ENCODE results near the gene PNMA8A.
"Not testable (repeated sequence)": the region's sequence is repeated elsewhere in the genome, so short reads cannot be mapped to it uniquely, and the experiment has no call there.

Gene PNMA8A, protein sequence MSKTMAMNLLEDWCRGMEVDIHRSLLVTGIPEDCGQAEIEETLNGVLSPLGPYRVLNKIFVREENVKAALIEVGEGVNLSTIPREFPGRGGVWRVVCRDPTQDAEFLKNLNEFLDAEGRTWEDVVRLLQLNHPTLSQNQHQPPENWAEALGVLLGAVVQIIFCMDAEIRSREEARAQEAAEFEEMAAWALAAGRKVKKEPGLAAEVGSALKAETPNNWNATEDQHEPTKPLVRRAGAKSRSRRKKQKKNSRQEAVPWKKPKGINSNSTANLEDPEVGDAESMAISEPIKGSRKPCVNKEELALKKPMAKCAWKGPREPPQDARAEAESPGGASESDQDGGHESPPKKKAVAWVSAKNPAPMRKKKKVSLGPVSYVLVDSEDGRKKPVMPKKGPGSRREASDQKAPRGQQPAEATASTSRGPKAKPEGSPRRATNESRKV

DNA sequence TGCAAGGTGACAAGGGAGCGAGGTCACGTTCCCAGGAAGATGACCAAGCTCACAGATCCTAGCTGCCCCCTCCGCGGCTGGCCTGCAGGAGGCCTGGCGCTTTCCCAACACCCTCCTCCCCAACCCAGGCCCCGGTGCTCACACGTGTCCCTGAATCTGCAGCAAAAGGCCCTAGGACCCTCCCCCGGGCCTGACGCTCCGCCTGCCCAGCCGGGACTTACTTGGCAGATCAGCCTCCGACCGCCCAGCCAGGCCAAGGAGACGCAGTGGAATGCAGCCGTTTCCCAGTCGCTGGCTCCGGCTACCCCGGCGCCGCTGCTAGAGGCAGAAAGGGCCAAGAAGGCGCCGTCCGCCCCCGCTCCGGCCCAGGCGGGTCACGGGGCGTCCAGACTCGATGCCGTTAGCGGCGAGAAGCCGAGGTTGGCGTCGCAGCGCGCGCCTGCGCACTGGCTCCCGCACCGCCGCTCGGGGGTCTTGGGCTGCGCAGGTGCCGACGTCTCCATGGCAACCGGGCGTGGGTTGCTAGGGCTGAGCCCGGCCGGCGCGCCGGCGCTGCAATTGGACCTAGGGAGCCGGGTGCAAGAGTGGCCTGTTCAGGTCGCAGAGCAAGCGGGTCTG, at the start of gene PNMA8A:
TSS of gene PNMA8A (minus strand) at position 448 of the 618 bp plus-strand sequence. CDS start 528 bp downstream, outside the sequence.
- DNase-seq, result no peak

DNA sequence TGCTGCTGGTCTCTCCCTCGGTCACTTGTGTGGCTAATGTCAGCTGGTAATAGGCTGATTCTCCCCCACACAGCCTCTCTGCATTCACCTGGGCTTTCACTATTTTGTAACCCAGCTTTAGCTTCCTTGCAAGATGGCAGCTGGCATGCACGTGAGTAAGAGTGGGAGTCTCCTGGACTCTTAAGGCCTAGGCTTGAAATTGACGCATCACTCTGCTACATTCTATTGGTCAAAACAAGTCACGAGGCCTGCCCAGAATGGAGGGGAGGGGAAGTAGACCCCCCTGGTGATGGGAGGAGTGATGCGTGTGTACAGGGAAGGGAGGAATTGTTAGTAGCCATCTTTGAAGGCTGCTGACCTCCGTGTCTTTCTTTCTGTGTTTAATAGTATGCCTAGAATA, 49.3 kb upstream of the PNMA8A start:
- no peak for DNase-seq

DNA sequence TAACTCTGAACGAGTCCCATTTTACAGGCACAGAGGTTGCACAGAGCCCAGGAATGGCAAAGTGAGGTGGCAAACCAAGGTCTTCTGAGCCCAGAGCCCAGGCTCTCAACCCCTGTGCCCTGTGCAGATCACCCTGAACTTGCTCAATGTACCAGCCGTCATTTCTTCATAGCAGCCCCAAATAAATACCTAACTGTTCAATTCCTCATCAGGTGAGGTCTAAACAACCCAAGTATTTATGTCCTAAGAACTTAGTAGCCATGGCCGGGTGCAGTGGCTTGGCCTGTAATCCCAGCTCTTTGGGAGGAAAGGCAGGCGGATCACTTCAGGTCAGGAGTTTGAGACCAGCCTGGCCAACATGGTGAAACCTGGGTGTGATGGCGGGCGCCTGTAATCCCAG, 46.1 kb upstream of the PNMA8A start:
- DNase-seq, result no peak

DNA sequence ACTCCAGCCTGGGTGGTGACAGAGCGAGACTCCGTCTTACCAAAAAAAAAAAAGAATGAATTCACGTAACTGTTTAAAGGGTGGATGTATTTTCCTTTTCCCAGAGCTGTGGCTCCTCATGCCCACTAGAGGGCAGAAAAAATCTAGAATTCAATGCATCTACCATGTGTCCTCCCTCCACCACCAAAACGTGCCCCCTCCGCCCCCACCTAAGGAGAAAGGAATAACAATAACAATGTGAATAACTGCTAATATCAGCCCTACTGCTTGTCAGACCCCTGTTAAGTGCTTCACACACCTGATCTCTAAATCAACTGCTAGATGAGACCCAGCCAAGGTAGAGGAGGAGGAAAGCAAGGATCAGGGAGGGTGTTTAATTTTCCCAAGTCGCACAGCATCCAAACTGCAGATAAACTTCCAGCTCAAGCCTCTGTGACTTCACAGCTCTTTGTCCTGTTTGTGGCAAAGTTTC, 44.6 kb upstream of the PNMA8A start:
- DNase-seq, result peak in 1 of 4 experiments; percentile 17

DNA sequence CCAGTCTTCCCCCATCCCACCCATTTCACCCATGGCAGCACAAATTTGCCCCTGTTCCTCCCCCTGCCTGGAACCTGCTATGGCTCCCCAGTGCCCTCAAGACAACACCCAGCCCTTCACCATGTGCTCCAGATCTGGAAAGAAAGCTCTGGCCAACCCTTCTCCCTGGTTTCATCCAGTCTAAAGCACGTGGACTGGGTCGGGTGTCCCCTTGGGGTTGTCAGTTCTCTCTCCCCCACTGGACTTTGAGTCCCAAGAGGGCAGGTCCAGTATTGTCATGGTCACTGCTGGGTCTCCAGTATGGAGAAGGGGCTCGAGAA, 43.9 kb upstream of the PNMA8A start:
- no peak for DNase-seq

DNA sequence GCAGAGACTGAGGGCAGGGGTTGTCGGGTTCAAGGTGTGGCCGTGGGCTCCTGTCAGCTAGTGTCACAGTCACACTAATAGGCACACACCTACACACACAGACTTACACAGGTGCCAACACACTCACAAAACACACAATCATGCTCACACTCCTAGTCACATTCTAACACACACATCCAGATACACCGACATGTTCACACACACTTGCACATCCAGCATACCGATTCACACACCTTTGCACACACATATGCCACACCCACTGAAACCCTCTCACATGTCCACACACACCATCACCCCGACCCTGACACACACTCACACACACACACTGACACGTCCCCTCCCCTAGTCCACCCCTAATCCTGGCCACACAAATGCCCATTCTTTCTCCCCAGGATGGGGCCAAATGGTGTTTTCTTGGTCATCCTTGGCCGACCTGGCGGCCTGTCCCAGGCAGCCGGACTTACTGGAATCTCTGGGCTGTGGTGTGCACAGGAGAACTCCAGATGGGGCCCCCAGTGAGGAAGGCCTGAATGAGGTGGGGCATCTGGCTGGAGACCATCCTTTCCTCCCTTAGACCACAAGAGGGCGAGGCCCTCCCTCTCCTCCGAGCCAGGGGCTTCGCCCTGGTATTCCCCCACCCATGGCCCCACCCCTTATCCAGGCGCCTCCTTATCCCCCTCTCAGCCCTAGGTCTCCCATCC, 43.4 kb upstream of the PNMA8A start:
- no peak for DNase-seq

DNA sequence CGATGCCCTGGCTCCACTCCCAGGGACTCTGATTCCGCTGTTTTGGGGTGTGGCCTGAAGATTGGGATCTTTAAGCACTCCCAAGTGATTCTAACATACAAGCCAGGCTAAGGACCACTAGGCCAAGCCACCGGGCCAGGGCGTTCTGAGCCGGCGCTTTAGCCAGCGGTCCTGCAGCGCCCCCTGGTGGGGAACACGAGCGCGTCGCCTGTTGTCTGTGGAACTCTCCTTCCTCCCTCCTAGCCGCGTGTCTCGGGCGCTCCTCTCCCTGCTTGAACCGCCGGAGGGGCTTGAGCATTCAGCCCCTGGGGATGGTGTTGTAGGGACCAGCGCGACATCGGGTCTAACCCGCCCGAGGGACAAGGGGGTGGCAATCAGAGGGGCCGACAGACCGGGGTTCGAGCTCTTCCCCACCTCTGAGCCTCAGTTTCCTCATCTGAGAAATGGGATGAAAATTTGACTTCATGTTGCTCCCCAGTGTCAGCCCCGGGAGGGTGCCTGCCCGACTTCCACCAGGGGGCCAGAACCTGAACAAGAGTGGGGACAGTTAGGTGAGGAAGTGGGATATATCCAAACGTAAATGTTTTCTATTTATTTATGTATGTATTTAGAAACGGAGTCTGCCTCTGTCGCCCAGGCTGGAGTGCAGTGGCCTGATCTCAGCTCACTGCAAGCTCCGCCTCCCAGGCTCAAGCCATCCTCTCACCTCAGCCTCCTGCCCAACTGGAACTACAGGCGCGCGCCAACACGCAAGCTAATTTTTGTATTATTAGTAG, 42.3 kb upstream of the PNMA8A start:
- DNase-seq, result peak; percentile 73 to 84 (median 79)

DNA sequence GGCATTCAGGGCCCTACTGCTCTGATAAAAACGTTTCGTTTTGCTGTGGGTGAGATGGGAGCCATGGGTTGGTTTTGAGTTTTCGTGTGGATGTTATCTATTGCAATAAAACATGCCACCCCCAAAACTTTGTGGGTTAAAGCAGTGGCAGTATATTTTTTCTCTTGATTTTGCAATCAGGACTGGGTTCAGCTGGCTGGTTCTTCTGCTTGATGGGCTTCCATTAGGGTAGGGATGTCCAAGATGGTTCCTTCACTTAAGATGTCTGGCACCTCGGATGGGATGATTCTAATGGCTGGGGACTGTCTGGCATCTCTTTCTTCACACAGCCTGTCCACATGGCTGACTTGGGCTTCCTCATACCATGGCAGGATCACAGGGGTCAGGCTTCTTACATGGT, 39.9 kb upstream of the PNMA8A start:
- DNase-seq, result no peak

DNA sequence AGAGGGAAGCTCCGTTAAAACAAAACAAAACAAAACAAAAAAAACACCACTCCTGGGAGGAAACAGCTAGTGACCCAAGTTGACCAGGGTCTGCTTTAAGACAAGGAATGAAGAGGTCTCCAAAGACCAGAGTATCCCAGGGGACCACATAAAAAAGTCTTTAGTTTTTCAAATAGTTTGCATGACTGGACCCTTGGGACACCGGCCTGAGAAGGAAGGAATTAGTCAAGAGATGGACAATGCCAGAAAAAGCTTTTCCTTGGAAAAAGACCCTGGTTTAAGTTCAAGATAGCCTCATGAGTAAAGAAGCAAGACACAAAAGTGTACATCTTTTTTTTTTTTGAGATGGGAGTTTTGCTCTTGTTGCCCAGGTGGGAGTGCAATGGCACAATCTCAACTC, 36.8 kb upstream of the PNMA8A start:
- DNase-seq, result no peak

DNA sequence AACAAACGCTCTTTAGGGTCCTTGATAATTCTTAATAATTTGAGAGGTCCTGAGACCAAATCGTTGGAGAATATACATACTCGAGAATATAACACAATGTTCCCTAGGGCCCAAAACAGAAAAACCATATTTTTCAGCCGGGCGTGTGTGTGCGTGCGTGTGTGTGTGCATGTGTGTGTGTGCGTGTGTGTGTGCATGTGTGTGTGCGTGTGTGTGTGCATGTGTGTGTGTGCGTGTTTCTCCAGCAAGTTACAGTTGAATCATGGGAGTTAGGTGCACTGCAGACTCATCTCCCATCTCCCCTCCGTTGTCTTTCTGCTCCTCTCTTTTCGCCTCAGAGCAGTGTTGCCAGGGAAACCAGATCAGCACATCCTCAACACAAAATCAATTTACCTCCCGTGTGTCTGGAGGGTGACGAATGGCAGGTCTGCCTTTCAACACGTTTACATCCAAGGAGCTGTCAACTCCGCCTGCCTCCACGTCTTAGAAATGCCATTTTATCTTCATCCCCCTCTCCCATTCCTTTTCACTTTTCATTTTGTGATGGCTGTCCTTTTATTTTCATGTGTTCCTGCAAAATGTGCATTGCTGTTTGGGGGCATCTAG, 32.6 kb upstream of the PNMA8A start:
- no peak for DNase-seq

DNA sequence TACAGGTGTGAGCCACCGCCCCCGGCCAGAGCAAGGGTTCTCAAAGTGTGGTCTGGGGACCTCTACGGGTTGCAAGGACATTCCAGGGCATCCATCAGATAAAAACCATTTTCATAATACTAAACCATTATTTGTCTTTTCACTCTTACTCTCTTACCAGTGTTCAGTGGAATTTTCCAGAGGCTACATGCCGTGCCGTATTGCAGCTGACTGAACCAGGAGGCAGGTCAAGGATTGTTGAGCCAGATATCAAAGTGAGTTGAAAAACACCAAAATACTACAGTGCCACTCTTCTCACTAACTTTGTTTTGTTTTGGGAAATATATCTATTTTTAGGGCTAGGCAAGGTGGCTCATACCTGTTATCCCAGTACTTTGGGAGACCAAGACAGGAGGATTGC, 31.5 kb upstream of the PNMA8A start:
- no peak for DNase-seq

DNA sequence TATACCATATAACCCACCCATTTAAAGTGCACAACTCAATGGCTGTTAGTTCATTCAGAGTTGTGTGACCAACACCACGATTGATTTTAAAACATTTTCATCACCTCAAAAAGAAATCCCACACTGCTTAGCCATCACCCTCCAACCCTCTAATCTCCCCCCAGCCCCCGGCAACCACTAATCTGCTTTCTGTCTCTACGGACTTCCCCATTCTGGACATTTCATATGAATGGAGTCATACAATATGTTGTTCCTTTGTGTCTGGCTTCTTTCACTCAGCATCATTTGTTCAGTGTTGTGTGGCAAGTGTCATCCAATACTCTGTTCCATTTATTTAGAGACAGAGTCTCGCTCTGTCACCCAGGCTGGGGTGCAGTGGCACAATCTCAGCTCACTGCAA, 28.3 kb upstream of the PNMA8A start:
- no peak for DNase-seq

DNA sequence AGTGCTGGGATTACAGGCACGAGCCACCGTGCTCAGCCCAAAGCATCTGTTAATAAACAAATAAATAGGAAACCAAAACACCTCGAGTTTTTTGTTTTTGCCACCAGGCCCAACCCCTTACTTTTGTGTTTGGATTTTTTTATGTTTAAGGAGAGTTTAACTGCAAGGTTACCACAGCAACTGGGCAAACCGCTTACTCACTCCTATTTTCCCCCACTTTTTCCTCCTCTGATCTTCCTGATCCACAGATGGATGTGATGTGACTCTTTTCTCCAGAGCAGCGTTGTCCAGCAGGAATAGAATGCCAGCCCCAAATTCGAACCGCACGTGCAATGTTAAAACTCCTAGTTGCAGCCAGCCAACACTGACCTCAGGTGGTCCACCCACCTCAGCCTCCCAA, 26.4 kb upstream of the PNMA8A start:
- no peak for DNase-seq

DNA sequence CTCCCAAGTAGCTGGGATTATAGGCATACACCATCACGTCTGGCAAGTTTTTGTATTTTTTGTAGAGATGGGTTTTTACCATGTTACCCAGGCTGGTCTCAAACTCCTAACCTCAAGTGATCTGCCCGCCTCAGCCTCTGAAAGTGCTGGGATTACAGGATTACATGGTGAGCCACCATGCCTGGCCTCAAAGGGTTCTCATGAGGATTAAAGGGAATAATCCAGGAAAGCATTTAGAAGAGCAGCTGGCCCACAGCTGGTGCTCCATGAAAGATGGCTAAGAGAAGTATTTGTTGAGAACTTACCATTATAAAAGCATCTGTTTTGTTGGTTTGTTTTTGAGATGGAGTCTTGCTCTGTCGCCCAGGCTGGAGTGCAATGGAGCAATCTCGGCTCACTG, 25.5 kb upstream of the PNMA8A start:
- not testable (repeated sequence) for DNase-seq

DNA sequence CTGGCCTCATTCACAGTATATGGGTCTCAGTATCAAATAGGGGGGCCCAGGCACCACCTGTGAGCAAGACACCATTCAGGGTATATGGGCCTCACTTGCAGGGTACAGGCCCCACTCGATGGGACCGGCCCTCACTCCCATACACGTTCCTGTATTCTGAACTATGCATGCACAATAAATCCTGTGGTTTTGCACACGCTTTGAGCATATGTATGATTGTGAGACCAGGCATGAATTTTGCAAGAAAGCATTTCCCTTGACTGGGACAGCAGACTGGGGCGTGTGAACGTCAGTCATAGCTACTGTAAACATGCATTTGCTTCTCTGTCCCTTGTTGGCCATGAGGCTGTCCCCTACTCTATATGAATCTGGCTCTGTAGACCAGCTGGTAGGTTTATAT, 24.9 kb upstream of the PNMA8A start:
- no peak for DNase-seq

DNA sequence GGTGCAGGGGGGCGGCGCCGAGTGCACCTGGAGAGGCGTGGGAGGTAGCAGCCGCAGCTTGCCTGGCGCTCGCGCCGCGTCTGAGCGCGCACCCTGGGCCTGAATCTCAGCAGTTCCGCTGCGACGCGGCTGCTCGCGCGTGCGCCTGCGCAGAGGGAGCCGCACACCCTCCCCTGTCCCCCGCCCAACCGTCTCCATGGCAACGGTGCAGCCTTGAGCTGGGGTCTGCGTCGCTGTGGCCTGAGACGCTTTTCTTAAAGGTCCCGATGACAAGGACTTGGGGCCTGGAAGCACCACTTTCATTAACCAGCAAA, 24.4 kb upstream of the PNMA8A start, which contains the start of gene PNMA8B:
TSS of gene PNMA8B (minus strand) at position 82 of the 314 bp plus-strand sequence. CDS start 402 bp downstream, outside the sequence.
- peak in 1 of 4 experiments; percentile 21 for DNase-seq

DNA sequence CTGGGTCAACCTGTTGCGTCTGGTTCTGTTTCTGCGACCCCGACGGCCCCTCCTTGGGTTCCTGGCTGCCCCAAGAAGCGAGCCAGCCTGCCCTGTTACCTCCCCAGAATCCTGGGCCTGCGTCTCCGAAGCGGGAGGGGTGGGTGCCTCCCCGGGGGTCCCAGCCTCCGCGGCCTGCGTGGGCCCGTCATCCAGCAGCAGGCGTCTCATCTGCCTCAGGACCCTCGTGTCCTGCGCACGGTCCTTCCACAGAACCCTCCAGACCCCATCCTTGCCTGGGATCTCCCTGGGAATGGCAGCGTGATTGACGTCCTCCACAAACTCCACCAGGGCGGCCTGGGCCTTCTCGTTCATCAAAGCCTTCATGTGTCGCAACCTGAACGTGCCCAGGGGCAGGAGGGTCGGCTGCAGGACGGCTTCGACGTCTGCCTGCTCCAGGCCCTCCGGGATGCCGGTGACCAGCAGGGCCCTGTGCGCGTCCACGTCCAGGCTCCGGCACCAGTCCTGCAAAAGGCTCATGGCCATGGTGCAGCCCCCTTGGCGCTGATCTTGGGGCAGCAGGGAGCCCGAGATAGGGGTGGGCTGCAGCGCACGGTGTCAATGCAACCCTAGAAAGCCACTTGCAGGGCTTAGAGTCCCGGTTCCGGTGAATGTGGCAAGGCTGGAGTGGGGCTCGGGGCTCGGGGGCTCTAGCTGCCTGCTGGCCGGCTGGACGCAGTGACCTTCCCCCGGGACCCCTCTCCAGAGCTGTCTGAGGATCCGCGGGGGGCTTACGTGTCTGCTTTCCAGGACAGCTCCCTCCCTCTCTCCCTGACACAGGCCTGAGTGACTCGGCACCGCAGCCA, 23.8 kb upstream of the PNMA8A start:
- DNase-seq, result no peak

DNA sequence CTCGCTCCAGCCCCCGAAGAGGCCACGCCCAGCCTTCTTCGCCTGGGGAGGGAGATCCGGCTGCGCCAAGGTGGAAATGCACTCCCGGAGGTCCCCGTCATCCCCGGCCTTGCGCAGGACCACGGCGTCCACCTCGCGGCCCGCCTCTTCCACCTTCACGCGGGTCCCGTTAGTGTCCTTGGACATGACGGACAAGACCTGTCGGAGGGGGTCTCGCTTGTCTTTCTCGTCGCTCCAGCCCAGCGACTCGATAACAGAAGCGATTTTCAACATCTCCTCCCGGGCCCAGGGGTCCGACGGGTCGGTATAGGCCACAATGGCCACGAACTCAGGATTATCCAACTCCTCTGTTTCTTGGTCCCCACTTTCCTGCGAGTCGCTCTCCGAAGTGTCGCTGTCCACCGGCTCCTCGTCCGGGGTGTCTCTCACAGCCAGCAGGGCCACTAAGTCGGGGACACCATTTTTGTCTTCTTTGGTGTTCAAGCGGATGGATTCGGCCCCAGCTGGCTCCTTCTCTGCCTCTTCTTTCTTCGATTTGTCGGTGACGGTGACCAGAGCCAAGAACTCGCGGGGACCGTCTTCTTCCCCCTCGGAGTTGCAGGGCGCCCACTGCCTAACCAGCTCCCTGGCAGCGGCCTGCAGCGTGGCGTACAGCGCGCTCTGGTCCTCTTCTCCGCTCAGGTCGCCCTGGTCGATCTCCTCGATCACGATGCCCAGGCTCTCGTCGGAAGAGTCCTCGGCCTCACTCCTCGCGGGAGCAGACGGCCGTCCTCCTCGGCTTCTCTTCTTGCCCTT, 23.0 kb upstream of the PNMA8A start:
- DNase-seq, result no peak

DNA sequence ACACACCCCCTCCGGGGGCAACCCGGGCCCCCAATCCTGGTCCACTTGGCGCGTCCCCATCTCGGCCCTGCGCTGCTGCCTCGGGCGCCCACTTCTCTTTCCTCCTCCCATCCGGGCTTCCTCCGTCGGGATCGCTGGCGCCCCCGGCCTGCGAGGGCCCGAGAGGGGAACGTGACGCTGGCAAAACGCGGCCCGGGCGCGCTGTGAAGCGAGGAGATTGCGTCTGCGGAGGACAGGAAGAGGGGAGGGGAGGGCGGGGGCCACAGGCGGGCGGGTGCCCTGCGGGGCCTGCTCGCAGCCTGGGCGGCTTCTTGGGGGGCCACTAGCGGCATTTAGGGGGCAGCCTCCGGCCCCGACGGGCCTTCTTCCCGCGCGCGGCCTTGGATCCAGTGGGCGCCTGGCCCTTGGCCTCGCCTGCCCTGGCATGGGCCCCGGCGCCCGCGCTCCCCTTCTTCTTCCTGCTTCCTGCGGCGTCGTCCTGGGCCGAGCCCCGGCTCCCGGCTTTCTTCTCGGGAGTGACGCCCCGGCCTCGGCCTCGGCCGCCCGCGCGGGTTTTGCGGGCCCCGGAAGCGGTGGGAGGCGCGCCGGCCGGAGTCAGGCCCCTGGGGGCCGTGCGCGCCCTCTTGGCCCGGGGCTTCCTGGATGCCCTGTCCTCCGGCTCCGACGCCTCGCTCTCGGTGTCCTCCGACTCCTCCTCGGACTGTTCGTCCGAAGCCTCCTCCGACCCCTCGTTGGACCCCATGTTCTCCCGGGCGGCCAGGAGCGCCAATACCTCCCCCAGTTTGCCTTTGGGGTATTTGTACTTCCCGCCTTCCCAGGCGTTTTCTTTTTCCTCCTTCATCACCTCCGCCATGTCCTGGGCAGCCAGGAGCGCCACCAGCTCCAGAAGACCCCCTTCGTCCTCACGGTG, 22.1 kb upstream of the PNMA8A start:
- peak in 1 of 4 experiments; percentile 25 for DNase-seq

DNA sequence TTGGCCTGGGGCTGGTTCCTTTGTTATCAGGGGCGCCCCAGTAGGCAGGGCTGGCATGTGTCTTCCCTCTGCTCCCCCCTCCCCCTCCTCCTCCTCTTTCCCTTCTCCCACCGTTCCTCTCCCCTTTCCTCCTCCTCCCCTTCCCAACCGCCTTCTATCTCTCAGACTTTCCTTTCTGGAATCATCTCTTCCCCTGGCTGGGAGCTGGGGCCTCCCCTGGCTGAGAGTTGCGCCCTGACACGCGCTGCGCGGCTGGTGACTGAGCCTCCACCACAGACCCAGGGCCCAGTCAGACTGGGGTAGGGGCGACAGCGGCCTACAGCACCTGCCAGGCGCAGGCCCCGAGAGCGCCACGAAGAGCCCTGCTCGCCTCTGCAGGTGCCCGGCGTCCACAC, 21.5 kb upstream of the PNMA8A start:
- DNase-seq, result no peak

Measured in activated CD4-positive, CD25-positive, alpha-beta regulatory T cell (primary cell).